Panc1 (cell line): ENCODE measurements around the gene RGS9.

Experiments used
- CTCF ChIP-seq: fragments of 450-650 bp; IDR thresholded peaks from 2 replicates; pipeline ENCODE4 v1.5.1; 2017; ENCODE audit warnings: mild to moderate bottlenecking
- POLR2AphosphoS5 ChIP-seq: IDR thresholded peaks from 2 replicates; pipeline ENCODE4 v1.6.1; 2012; ENCODE audit warnings: mild to moderate bottlenecking, low read depth, low read length, moderate library complexity
- REST ChIP-seq, 2 experiments: IDR thresholded peaks; 2 replicates each; pipeline ENCODE4 v1.6.1; 2011 to 2012; ENCODE audit warnings: low read depth in 2 of 2, control low read depth in 1 of 2, low read length in 1 of 2, mild to moderate bottlenecking in 1 of 2, moderate library complexity in 1 of 2; ENCODE audit not compliant: insufficient read depth in 1 of 2
- SIN3A ChIP-seq: IDR thresholded peaks from 2 replicates; pipeline ENCODE4 v1.6.1; 2012; ENCODE audit warnings: low read depth, mild to moderate bottlenecking, low read length, moderate library complexity, borderline replicate concordance; ENCODE audit not compliant: insufficient read depth
- TCF7L2 ChIP-seq: IDR thresholded peaks from 2 replicates; pipeline ENCODE4 v1.6.1; 2011; ENCODE audit warnings: mild to moderate bottlenecking, low read depth, low read length, inconsistent platforms

- no peak for TF ChIP-seq CTCF
- TF ChIP-seq SIN3A = no peak
- TF ChIP-seq POLR2AphosphoS5 = no peak
- no peak for TF ChIP-seq REST (IDR thresholded peaks at IDR 0.05; ENCODE audit: insufficient read depth in 1 of 2, low read depth in 2 of 2, low read length in 1 of 2)
- no peak for TF ChIP-seq TCF7L2
Measured at GRCh38 chr17:65204001-65204400, 66.8 kb downstream of the RGS9 start.
